ENCODE data around the gene TBC1D22A. TPM values are rescaled to one million over a fixed set of nuclear protein-coding genes. Genes with fewer than 3 reads are reported as not detected.
"Not testable (repeated sequence)": the region's sequence is repeated elsewhere in the genome, so short reads cannot be mapped to it uniquely, and the experiment has no call there.

TBC1D22A gene
- total RNA-seq, 1 donor from 2014 or later = 15.3 TPM

DNA sequence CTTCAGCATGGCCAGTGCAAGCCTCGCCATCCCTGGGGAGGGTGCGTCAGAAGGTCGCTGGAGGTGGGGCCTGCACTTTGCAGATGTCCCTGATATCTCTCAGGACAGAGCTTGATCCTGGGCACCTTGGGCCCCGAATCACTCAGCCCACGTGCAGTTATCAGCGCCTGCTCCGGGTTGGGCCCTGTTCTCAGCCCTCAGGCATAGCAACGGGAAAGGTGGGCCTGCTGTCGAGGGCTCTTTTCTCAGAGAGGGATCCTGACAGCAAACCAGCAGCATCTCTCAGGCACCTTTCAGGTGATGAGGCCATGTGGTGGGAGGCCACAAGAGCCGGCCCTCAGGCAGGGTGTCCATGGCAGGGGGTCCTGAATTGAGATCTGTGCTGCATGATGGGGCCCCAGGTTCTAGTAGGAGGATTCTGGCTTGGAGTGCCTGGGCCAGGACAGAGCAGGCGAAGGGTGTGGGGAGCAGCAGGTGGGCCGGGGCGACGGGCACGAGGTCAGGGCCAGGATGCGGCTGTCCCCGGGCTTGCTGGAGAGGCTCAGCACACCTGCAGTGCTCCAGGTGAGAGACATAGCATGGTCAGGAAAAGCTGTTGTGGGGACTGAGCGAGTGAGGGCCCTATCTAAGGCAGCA, 280.5 kb downstream of the TBC1D22A start:
- DNase-seq (ENCODE audit: low read depth in 2 of 2) = no peak

DNA sequence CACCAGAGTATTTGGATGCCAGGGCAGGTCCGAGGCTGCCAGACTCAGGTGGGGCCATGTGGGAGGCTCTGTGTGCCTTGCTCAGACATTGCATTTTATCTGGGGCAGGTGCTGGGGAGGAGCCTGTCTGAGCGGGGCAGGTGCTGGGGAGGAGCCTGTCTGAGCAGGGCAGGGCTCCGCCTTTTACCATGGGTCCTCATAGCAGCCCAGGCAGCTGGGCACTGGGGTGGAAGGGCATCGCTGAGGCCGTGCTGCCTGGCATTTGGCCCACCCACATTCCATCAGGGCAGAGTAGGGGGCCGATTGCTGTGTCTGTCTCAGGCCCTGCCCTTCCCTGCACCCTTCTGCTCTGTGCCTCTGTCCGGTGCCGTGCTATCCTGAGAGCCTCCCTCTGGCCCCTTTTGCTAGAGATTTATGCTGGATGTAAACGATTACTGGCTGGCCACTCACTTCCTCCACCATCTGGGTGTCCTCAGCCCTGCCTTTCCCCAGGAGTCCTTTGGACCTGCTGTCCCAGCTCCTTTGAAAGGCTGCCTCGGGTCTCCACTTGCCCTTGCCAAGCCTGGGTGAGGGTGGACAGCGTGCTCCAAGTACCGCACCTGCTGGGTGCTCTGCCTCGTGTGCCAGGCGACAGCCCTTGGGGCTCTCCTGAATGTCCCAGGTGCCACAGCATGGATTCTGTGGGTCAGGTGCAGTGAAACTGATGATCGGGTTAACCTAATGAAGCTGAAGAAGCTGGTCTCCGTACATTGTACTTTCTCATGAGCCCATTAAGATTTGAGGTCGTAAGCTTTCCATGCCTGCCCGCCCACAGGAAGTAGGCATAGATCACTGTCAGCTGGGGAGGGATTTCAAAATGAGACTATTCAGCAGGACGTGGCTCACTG, 281.6 kb downstream of the TBC1D22A start:
- DNase-seq (ENCODE audit: low read depth in 2 of 2) = peak; percentile 31 to 74

GRCh38 chr22:47044722-47045535, 282.5 kb downstream of the TBC1D22A start:
- DNase-seq (ENCODE audit: low read depth in 2 of 2) = no peak

DNA sequence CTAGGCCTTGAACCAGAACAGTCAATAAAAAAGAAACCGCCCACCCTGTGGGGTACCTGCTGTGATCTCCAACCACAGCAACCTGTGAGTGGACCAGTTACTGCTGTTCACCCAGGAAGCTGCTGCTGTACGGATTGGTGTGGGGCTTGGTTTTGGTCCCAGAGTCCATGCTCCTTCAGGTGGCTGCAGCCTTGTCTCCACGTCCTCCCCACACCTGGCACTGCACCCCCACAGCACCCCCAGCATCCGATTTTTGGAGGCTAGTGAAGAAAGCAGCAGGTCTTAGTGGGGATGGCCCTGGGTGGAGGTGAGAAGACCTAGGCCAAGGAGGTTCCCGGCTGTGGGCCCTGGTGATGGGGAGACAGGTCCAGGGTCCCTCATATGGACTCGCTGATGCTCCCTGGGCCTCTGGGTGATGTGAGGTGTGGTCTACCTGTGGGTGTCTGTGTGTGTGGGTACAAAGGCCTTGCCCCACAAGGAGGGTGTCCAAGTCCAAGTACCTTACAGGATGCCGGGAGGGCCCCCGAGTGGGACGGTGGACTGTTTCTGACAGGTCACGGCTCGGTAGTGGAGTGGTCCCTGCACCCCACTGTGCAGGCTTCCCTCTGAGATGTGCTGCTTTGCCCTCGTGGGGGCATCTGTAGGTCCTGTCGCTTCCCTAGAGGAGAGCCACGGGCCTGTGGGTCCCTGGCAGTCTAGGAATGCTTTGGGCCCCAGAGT, 283.4 kb downstream of the TBC1D22A start:
- no peak for DNase-seq (ENCODE audit: low read depth in 2 of 2)

- no peak for DNase-seq (ENCODE audit: low read depth in 2 of 2)
Observed at GRCh38 chr22:47046411-47047065, 284.1 kb downstream of the TBC1D22A start.

GRCh38 chr22:47047321-47048122, 285.1 kb downstream of the TBC1D22A start:
- DNase-seq (ENCODE audit: low read depth in 2 of 2) = no peak

- DNase-seq (ENCODE audit: low read depth in 2 of 2) = no peak
Observed at GRCh38 chr22:47048123-47049077, 285.9 kb downstream of the TBC1D22A start.

DNA sequence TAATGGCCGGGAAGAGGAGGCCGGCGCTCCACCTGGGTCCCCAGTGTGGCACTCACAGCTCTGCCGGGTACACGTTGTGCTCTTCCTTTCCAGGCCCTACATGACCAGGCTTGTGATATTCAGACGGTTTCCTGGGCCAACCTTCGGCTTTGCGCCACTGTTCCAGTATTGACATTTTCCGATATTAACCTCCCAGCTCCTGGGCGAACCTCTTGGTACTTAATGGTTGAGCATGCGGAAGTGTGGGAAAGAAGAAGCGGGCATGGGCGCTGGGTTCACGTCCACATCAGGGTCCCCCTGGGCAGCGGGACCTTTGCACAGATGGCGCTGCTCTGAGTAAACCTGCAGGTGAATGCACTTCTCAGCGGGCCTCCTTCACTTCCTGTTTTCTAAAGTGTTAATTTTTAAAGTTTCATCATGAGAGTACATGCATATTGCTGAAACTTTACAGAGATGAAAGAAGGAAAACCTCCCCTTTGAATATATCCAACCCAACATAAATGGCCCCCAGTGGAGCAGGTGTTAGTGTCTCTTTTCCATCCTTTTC, 286.7 kb downstream of the TBC1D22A start:
- DNase-seq (ENCODE audit: low read depth in 2 of 2) = no peak

- not testable (repeated sequence) for DNase-seq (ENCODE audit: low read depth in 2 of 2)
Observed at GRCh38 chr22:47049736-47050400, 287.4 kb downstream of the TBC1D22A start.

DNA sequence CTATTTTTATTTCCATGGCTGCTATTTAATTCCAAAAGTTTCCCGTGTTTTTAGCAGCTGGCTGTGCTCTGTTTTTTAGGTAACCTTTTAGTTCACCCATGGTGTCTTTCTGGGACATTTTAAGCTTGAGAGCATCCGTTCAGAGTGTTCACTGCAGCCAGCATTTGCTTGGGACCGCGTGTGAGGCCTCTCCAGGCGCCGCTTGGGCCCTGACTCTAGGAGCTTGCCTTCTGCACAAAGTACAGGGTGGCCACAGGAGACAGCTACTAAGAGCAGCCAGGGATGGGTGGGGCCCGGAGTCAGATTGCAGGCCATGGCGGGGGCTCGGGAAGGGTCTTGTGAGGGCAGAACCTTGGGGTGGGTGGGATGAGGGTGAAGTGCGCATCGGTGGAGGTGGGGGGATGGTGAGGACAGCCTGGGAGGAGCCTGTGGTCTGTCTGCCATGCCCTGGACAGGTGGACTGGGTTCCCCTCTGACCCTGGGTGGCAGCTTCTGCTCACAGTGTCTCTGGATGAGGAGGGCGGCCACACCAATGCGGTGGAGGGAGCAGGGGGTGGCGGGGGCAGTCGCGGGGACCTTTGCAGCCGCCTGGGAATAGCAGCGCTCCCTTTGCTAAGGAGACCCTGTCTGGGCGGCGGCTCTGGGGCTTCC, 288.1 kb downstream of the TBC1D22A start:
- DNase-seq (ENCODE audit: low read depth in 2 of 2) = no peak

- no peak for DNase-seq (ENCODE audit: low read depth in 2 of 2)
Observed at GRCh38 chr22:47051441-47052071, 289.1 kb downstream of the TBC1D22A start.

DNA sequence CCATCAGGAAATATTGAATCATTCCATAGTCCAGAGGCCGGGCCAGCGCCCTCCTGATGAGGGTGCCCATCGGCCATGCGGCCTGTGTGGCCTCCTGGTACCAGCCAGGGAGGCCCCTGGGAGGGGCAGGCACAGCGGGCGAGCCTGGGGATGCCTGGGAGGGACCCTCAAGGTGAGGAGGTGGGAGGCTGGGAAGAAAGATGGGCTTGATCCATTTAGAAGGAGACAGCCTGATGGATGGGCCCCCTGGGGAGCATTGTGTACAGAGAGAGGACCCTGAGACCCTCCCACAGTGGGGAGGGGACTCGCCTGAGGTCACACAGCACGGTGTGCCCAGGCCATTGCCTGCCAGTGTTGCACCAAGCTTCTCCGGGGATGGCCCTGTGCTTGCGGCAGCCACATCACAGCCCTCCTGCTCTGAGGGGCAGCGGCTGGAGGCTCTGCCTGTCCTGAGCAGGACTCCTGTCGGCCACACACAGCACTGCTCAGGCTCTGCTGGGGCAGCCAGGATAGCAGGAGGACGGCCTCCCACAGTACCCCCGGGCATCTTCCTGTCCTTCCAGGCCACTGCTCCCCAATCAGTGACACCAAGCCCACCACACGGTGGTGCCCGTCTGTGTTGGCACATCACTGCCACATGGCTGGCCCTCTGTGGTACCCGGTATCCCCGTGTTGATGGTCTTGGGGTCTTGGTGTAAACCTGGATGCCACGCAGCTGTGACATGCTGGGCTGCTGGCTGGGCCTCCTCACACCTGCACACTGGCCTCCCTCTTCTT, 290.0 kb downstream of the TBC1D22A start:
- DNase-seq (ENCODE audit: low read depth in 2 of 2) = no peak

- no peak for DNase-seq (ENCODE audit: low read depth in 2 of 2)
Observed at GRCh38 chr22:47053013-47053725, 290.7 kb downstream of the TBC1D22A start.

GRCh38 chr22:47053726-47054141, 291.3 kb downstream of the TBC1D22A start:
- peak; percentile 39 to 88 for DNase-seq (ENCODE audit: low read depth in 2 of 2)

All from lung microvascular endothelial cell (primary cell).